T-helper 22 cell (primary cell): ENCODE results near the gene SAT2.

Source experiments
- DNase-seq: peaks from one replicate; pipeline ENCODE4 v3.0.0-alpha.2; 2020; ENCODE audit warnings: low read depth

The SAT2 gene

GRCh38 chr17:7590743-7591142, 36.9 kb downstream of the SAT2 start:
- DNase-seq = no peak

- no peak for DNase-seq
Observed at GRCh38 chr17:7589891-7590691, 37.5 kb downstream of the SAT2 start, which contains the start of gene SOX15. Gene SOX15 (minus strand): TSS chr17:7590094. CDS start chr17:7589676, 418 bp downstream.

- DNase-seq = peak; percentile 18
Observed at GRCh38 chr17:7589204-7589868, 38.3 kb downstream of the SAT2 start.

GRCh38 chr17:7588553-7589203, 38.9 kb downstream of the SAT2 start:
- no peak for DNase-seq

GRCh38 chr17:7587420-7588151, 40.0 kb downstream of the SAT2 start:
- no peak for DNase-seq

GRCh38 chr17:7586673-7587419, 40.8 kb downstream of the SAT2 start:
- DNase-seq = no peak

GRCh38 chr17:7583253-7584109, 44.1 kb downstream of the SAT2 start, which contains the start of gene MPDU1:
Gene MPDU1 (plus strand): TSS chr17:7583852. CDS start chr17:7583863, 11 bp downstream.
- peak; percentile 87 for DNase-seq

GRCh38 chr17:7582396-7583252, 45.0 kb downstream of the SAT2 start:
- DNase-seq = no peak

GRCh38 chr17:7580604-7581575, 46.7 kb downstream of the SAT2 start:
- DNase-seq = no peak

GRCh38 chr17:7579834-7580603, 47.6 kb downstream of the SAT2 start:
- DNase-seq = no peak

- peak; percentile 25 for DNase-seq
Observed at GRCh38 chr17:7579001-7579833, 48.4 kb downstream of the SAT2 start, which contains the start of gene CD68. Gene CD68 (plus strand): TSS chr17:7579638. CDS start chr17:7579678, 40 bp downstream.

GRCh38 chr17:7577327-7578199, 50.1 kb downstream of the SAT2 start:
- no peak for DNase-seq

GRCh38 chr17:7576432-7576937, 51.1 kb downstream of the SAT2 start:
- no peak for DNase-seq
